Calu3 (cell line): ENCODE data around the gene ADGRL3. TPM values are rescaled to one million over a fixed set of nuclear protein-coding genes. Genes with fewer than 3 reads are reported as not detected.
"Not testable (repeated sequence)": the region's sequence is repeated elsewhere in the genome, so short reads cannot be mapped to it uniquely, and the experiment has no call there.

Experiments used
- BruUV-seq: library from RNA; stranded (reverse); fragments of 400-500 nt; replicated peaks from 2 replicates; lab custom pipeline; 2021; lab: Mats Ljungman, UMichigan
- CTCF ChIA-PET: fragments of 300-600 bp; sonication (Branson Sonifier 250); formaldehyde crosslinking; loops from one replicate; lab custom pipeline; 2022; ENCODE audit warnings: antibody characterized with exemption; lab: Charles Lee
- DNase-seq: peaks from one replicate; pipeline ENCODE4 v3.0.0; 2022
- H3K27ac Mint-ChIP-seq: one replicate; pipeline ENCODE4 v1.8.0; 2022; ENCODE audit warnings: mixed read lengths; ENCODE audit not compliant: unreplicated experiment
- H3K27me3 Mint-ChIP-seq: one replicate; pipeline ENCODE4 v1.8.0; 2022; ENCODE audit warnings: mixed read lengths; ENCODE audit not compliant: unreplicated experiment
- H3K36me3 Mint-ChIP-seq: one replicate; pipeline ENCODE4 v1.8.0; 2022; ENCODE audit warnings: mild to moderate bottlenecking, moderate library complexity, mixed read lengths; ENCODE audit not compliant: insufficient read depth, unreplicated experiment
- H3K4me1 Mint-ChIP-seq: one replicate; pipeline ENCODE4 v1.8.0; 2022; ENCODE audit warnings: mild to moderate bottlenecking, low read depth, mixed read lengths; ENCODE audit not compliant: unreplicated experiment
- H3K4me3 Mint-ChIP-seq: one replicate; pipeline ENCODE4 v1.8.0; 2022; ENCODE audit warnings: mild to moderate bottlenecking, low read depth, moderate library complexity, mixed read lengths; ENCODE audit not compliant: unreplicated experiment
- H3K9me3 Mint-ChIP-seq: one replicate; pipeline ENCODE4 v1.8.0; 2022; ENCODE audit warnings: low read depth, mixed read lengths; ENCODE audit not compliant: unreplicated experiment
- intact Hi-C: fragments of 100-400 bp; cut with micrococcal nuclease; formaldehyde crosslinking; loops from one replicate; pipeline ENCODE4 v1.10.0; 2022; ENCODE audit not compliant: unreplicated experiment
- total RNA-seq: library from RNA; stranded (reverse); gene quantifications from 2 replicates; pipeline ENCODE4 v1.2.3, GENCODE V29; 2022
- TF ChIP-seq, protein P1 (sequence below): fragments of 200-600 bp; IDR thresholded peaks from one replicate; pipeline ENCODE4 v1.8.0; 2022; ENCODE audit warnings: antibody characterized with exemption; ENCODE audit not compliant: unreplicated experiment

ADGRL3 gene
- total RNA-seq, 1 experiment from 2014 or later, result 0.66 TPM

DNA sequence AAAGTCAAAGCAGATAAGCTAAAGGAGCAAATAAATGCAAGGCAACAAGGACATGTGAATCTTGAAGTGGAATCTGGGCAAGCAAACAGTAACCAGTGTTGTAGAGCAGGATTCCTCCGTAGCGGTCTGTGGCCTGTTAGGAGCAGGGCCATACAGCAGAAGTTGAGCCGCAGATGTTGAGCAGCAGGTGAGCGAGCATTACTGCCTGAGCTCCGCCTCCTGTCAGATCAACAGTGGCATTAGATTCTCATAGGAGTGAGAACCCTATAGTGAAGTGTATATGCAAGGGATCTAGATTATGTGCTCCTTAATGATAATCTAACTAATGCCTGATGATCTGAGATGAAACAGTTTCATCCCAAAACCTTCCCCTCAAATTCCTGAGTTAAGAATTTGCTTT, 550.7 kb downstream of the ADGRL3 start:
- CTCF ChIA-PET, result no interaction called here
- intact Hi-C loops, result no loop called here
- Mint-ChIP-seq H3K9me3 (no peaks in the 10 kb centered on the region), H3K4me1 (no peaks in the 10 kb centered on the region), H3K27ac (no peak overlapping the region), H3K27me3 (no peaks in the 10 kb centered on the region), H3K36me3 (no peaks in the 10 kb centered on the region), H3K4me3 (no peak overlapping the region)
- DNase-seq, result no peak
- BruUV-seq, result no TSS peak
- TF ChIP-seq, protein P1, sequence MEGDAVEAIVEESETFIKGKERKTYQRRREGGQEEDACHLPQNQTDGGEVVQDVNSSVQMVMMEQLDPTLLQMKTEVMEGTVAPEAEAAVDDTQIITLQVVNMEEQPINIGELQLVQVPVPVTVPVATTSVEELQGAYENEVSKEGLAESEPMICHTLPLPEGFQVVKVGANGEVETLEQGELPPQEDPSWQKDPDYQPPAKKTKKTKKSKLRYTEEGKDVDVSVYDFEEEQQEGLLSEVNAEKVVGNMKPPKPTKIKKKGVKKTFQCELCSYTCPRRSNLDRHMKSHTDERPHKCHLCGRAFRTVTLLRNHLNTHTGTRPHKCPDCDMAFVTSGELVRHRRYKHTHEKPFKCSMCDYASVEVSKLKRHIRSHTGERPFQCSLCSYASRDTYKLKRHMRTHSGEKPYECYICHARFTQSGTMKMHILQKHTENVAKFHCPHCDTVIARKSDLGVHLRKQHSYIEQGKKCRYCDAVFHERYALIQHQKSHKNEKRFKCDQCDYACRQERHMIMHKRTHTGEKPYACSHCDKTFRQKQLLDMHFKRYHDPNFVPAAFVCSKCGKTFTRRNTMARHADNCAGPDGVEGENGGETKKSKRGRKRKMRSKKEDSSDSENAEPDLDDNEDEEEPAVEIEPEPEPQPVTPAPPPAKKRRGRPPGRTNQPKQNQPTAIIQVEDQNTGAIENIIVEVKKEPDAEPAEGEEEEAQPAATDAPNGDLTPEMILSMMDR, result no peak

- intact Hi-C loops, result no loop called here
- CTCF ChIA-PET, result no interaction called here
- Mint-ChIP-seq H3K4me3 (no peak overlapping the region), H3K4me1 (no peaks in the 10 kb centered on the region), H3K27ac (no peak overlapping the region), H3K36me3 (no peaks in the 10 kb centered on the region), H3K9me3 (no peaks in the 10 kb centered on the region), H3K27me3 (no peaks in the 10 kb centered on the region)
- BruUV-seq, result no TSS peak
- TF ChIP-seq, protein P1, result no peak
- DNase-seq, result no peak
Observed at GRCh38 chr4:61752617-61753016, 552.5 kb downstream of the ADGRL3 start.

DNA sequence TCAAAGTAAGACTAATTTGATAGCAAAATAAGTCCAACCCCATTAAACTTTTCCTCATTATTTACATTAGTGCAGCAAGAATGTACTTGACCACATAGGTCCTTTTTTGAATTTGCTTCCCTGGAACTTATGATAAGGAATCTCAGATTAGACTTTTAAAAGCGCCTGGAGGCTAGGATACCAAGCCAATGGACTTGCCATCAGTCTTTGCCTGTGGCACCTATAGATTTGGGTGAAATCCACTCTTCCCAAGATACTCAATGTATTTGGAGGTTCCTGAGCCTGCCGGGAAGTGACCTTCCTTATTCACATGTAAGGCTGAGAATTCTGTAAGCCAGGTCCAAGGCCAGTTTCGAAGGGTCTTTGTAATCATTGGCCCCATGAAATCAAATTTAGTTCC, 553.6 kb downstream of the ADGRL3 start:
- Mint-ChIP-seq H3K36me3 (no peaks in the 10 kb centered on the region), H3K27me3 (no peaks in the 10 kb centered on the region), H3K27ac (no peak overlapping the region), H3K9me3 (no peaks in the 10 kb centered on the region), H3K4me1 (no peaks in the 10 kb centered on the region), H3K4me3 (no peak overlapping the region)
- TF ChIP-seq, protein P1, result no peak
- intact Hi-C loops, result no loop called here
- no TSS peak for BruUV-seq
- CTCF ChIA-PET, result no interaction called here
- DNase-seq, result no peak

DNA sequence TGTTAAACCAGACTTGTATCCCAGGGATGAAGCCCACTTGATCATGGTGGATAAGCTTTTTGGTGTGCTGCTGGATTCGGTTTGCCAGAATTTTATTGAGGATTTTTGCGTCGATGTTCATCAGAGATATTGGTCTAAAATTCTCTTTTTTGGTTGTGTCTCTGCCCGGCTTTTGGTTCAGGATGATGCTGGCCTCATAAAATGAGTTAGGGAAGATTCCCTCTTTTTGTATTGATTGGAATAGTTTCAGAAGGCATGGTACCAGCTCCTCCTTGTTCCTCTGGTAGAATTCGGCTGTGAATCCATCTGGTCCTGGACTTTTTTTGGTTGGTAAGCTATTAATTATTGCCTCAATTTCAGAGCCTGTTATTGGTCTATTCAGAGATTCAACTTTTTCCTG, 556.8 kb downstream of the ADGRL3 start:
- DNase-seq, BruUV-seq: not testable (repeated sequence)

GRCh38 chr4:61757983-61758382, 557.9 kb downstream of the ADGRL3 start:
- BruUV-seq, H3K4me1 Mint-ChIP-seq, CTCF ChIA-PET, DNase-seq, H3K4me3 Mint-ChIP-seq, intact Hi-C loops, H3K27ac Mint-ChIP-seq, H3K9me3 Mint-ChIP-seq, H3K27me3 Mint-ChIP-seq, H3K36me3 Mint-ChIP-seq: not testable (repeated sequence)

More for the DNA sequence above, 556.8 kb downstream of the ADGRL3 start:
- H3K9me3 Mint-ChIP-seq, H3K36me3 Mint-ChIP-seq, CTCF ChIA-PET, H3K4me1 Mint-ChIP-seq, intact Hi-C loops, H3K4me3 Mint-ChIP-seq, H3K27me3 Mint-ChIP-seq, H3K27ac Mint-ChIP-seq: not testable (repeated sequence)

DNA sequence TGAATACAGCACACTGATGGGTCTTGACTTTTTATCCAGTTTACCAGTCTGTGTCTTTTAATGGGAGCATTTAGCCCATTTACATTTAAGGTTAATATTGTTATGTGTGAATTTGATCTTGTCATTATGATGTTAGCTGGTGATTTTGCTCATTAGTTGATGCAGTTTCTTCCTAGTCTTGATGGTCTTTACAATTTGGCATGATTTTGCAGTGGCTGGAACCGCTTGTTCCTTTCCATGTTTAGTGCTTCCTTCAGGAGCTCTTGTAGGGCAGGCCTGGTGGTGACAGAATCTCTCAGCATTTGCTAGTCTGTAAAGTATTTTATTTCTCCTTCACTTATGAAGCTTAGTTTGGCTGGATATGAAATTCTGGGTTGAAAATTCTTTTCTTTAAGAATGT, 558.5 kb downstream of the ADGRL3 start:
- H3K4me3 Mint-ChIP-seq, intact Hi-C loops, H3K27me3 Mint-ChIP-seq, BruUV-seq, H3K9me3 Mint-ChIP-seq, DNase-seq, H3K27ac Mint-ChIP-seq, CTCF ChIA-PET, H3K36me3 Mint-ChIP-seq, H3K4me1 Mint-ChIP-seq: not testable (repeated sequence)

DNA sequence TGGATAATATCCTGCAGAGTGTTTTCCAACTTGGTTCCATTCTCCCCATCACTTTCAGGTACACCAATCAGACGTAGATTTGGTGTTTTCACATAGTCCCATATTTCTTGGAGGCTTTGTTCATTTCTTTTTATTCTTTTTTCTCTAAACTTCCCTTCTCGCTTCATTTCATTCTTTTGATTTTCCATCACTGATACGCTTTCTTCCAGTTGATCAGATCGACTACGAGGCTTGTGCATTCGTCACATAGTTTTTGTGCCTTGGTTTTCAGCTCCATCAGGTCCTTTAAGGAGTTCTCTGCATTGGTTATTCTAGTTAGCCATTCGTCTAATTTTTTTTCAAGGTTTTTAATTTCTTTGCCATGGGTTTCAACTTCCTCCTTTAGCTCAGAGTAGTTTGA, 559.1 kb downstream of the ADGRL3 start:
- H3K9me3 Mint-ChIP-seq, DNase-seq, H3K36me3 Mint-ChIP-seq, CTCF ChIA-PET, intact Hi-C loops, H3K4me1 Mint-ChIP-seq, H3K27ac Mint-ChIP-seq, H3K4me3 Mint-ChIP-seq, BruUV-seq, H3K27me3 Mint-ChIP-seq: not testable (repeated sequence)

- intact Hi-C loops, H3K4me1 Mint-ChIP-seq, BruUV-seq, CTCF ChIA-PET, DNase-seq, H3K36me3 Mint-ChIP-seq, H3K27ac Mint-ChIP-seq, H3K27me3 Mint-ChIP-seq, H3K9me3 Mint-ChIP-seq, H3K4me3 Mint-ChIP-seq: not testable (repeated sequence)
Observed at GRCh38 chr4:61759885-61760284, 559.8 kb downstream of the ADGRL3 start.
